Mucosa of stomach (tissue), 1 donor: ENCODE measurements around the gene KPNA3.

ENCODE experiments used
- H3K27me3 ChIP-seq: one replicate; pipeline ENCODE4 v1.7.0; 2013; ENCODE audit warnings: mild to moderate bottlenecking, low read length; ENCODE audit not compliant: control insufficient read depth, insufficient read depth
- H3K36me3 ChIP-seq: one replicate; pipeline ENCODE4 v1.7.0; 2013; ENCODE audit warnings: low read length; ENCODE audit not compliant: control insufficient read depth, insufficient read depth
- H3K4me1 ChIP-seq: one replicate; pipeline ENCODE4 v1.7.0; 2013; ENCODE audit warnings: mild to moderate bottlenecking, low read length; ENCODE audit not compliant: control insufficient read depth, insufficient read depth
- H3K4me3 ChIP-seq: one replicate; pipeline ENCODE4 v1.7.0; 2013; ENCODE audit warnings: low read length
- H3K9ac ChIP-seq: one replicate; pipeline ENCODE4 v1.7.0; 2013; ENCODE audit warnings: mild to moderate bottlenecking, low read length, moderate library complexity
- H3K9me3 ChIP-seq: one replicate; pipeline ENCODE4 v1.7.0; 2013; ENCODE audit warnings: mild to moderate bottlenecking, low read length, moderate library complexity; ENCODE audit not compliant: control insufficient read depth
- donor health status: Pancreatic carcinoma.

Gene KPNA3

DNA sequence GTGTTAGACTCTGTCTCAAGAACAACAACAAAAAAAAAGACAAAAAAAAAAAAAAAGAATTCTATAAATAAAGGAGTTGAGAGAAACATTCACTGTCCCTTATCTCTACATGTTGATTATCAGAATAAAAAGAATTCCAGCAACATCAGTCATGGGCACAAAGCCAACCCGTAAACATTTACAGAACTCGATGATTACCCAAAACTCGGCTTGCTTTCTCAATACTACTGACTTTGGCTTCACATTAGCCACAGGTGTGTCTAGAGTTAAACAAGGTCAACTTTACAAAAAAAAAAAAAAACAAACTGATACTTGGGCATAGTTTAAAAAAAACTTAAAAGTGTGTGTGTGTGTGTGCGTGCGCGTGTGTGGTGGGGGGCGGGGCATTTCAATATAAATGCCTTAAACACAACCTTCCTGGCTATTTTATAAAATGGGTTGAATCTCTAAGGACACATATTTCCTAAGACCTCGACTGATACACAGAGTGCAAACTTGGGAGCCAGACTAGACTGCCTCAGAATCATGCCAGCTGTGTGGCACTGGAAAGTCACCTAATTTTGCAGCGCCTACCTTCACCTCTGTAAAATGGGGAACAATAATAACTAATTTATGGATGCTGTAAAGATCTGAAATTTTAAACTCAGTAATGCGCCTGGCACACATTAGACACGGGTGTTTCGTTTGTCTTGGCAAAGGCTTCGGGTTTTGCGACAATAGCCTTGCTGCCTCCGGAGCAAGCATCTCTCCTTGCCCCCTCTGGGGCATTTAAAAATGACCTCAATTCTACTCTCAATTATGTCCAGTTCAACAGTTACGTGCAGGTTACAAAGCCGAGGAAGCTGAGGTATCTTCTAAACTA, 102.1 kb downstream of the KPNA3 start:
- Histone ChIP-seq H3K9ac (peak overlapping the region; percentile 73), H3K4me1 (peaks cover 5% of the 10 kb centered on the region), H3K27me3 (no peaks in the 10 kb centered on the region), H3K9me3 (no peaks in the 10 kb centered on the region), H3K36me3 (no peaks in the 10 kb centered on the region), H3K4me3 (peak overlapping the region; percentile 44)

DNA sequence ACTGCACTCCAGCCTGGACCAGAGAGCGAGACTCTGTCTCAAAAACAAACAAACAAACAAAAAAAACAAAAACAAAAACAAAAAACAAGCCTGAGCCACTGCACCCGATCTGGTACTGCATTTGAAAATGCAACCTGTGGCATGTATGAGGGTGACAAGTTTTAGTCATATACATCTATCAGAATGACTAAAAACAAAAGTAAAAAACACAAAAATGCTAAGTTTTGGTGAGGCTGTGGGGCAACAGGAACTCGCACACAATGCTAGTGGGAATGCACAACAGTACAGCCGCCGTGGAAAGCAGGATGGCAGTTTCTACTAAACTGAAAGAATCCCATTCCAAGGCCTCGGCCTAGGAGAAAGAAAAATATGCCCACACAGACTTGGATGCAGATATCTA, 109.0 kb downstream of the KPNA3 start:
- no peaks in the 10 kb centered on the region for H3K27me3 ChIP-seq
- no peak overlapping the region for H3K4me3 ChIP-seq
- H3K9ac ChIP-seq = no peak overlapping the region
- no peaks in the 10 kb centered on the region for H3K4me1 ChIP-seq
- H3K9me3 ChIP-seq = no peaks in the 10 kb centered on the region
- no peaks in the 10 kb centered on the region for H3K36me3 ChIP-seq

DNA sequence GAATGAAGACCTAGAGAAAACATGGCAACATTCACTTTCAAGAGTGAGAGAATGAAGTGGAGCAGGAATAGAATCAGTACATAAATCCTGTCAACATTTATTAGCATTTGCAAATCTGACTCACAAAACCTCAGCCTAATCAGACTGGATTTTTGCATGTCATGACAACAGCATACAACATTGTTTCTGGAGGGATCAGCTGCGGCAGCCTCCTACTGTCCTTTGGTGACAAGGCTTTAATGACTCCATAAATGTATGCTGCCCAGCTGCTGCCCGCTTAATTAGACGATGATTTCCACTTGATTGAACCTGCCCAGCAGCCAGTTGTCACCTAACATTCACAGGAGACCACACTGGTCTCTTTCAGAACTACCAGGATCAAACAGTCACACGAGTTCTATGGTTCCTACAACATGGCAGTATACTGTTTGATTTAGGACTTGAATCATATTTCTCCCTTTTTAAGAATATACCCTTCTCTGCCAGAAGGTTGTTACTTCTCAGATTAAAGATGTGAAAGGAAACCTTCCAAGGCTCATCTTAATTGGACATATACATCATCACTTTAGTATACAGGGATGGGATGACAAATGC, 110.5 kb downstream of the KPNA3 start:
- Histone ChIP-seq H3K4me1 (no peaks in the 10 kb centered on the region), H3K4me3 (no peak overlapping the region), H3K9me3 (no peaks in the 10 kb centered on the region), H3K36me3 (no peaks in the 10 kb centered on the region), H3K9ac (no peak overlapping the region), H3K27me3 (no peaks in the 10 kb centered on the region)

DNA sequence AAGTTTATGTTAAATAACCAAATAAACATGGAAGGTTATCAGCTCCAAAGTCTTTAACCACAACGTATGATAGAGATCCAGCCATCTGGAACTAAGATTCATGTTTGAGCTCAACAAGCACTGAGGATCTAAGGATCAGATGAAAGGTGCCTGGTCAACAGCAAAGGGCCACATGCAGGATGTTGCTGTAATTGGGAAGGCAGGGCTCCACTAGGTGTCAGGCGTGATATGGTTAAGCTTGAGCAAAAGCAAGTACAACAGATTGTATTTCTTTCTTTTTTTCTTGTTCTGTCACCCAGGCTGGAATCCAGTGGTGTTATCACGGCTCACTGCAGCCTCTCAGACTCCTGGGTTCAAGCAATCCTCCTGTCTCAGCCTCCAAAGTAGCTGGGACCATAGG, 113.2 kb downstream of the KPNA3 start:
- Histone ChIP-seq H3K9me3 (no peaks in the 10 kb centered on the region), H3K27me3 (no peaks in the 10 kb centered on the region), H3K36me3 (no peaks in the 10 kb centered on the region), H3K4me3 (no peak overlapping the region), H3K4me1 (no peaks in the 10 kb centered on the region), H3K9ac (no peak overlapping the region)

DNA sequence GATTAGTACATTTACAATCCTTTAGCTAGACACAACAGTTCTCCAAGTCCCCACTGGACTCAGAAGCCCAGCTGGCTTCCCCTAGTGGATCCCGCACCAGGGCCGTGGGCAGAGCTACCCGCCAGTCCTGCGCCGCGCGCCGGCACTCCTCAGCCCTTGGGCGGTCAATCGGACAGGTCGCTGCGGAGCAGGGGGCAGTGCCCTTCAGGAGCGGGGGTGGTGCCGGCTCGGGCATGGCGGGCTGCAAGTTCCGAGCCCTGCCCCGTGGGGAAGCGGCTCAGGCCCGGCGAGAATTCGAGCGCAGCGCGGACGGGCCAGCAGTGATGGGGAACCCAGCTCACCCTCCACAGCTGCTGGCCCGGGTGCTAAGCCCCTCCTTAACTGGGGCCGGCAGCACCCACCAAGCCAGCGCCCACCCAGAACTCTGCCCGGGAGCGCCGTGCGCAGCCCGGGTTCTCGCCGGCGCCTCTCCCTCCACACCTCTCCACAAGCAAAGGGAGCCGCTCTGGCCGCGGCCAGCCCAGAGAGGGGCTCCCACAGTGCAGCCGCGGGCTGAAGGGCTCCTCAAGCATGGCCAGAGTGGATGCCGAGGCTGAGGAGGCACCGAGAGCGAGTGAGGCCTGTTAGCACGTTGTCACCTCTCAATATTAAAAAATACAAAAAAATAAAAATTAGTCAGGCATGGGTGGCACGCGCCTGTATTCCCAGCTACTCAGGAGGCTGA, 114.1 kb downstream of the KPNA3 start:
- Histone ChIP-seq H3K9ac (no peak overlapping the region), H3K4me1 (no peaks in the 10 kb centered on the region), H3K27me3 (no peaks in the 10 kb centered on the region), H3K36me3 (no peaks in the 10 kb centered on the region), H3K4me3 (no peak overlapping the region), H3K9me3 (no peaks in the 10 kb centered on the region)

DNA sequence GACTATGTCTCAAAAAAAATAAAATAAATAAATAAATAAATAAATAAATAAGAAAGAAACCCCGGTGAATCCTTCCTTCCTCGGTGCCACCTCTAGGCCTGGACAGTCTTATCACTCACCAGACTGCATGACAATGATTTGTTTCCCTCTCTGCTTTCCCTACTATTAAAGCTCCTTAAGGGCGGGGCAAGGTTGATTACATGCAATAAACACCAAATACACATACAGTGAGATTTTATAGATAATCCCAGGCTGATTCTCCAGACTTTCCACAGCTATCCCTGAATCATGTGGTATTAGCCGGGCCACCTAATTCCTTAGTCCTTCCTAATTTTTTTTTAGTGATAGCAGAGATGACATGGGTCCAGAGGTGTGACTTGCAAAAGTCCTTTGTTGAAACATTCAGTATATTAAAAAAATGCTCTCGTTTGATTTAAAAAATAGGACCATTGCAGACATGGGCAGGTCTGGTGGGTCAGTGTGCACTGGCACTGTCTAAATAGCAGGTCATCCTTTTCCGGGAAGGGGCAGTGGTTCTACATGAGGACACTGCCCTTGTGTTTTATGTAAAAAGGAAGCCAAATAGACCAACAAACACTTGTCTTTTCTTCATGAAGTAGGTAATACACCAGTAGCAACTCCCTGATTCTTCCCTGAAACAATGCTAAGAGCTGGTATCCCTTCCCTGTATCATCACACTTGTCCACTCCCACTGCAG, 115.7 kb downstream of the KPNA3 start:
- no peaks in the 10 kb centered on the region for H3K9me3 ChIP-seq
- no peak overlapping the region for H3K9ac ChIP-seq
- no peaks in the 10 kb centered on the region for H3K36me3 ChIP-seq
- H3K4me3 ChIP-seq = no peak overlapping the region
- no peaks in the 10 kb centered on the region for H3K4me1 ChIP-seq
- H3K27me3 ChIP-seq = no peaks in the 10 kb centered on the region

DNA sequence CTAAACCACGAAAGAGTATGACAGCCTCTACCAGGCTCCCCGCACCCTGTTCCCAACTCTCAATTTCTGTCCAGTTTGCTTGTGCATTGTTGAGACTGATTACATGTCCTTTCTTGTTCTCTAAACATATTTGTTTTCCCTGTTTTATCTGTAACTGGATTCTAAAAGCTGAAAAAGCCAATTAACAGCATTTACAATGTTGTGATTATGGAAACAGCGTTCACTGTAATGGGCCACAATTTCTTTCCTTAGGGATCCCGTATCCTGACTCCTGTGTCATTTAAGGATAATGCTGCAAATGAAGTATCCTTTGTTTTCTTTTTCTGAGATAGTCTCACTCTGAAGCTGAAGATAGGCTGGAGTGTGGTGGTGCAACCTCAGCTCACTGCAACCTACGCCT, 121.7 kb downstream of the KPNA3 start:
- no peaks in the 10 kb centered on the region for H3K9me3 ChIP-seq
- no peak overlapping the region for H3K9ac ChIP-seq
- no peaks in the 10 kb centered on the region for H3K27me3 ChIP-seq
- H3K4me3 ChIP-seq = no peak overlapping the region
- H3K4me1 ChIP-seq = no peaks in the 10 kb centered on the region
- peaks cover 3% of the 10 kb centered on the region for H3K36me3 ChIP-seq

DNA sequence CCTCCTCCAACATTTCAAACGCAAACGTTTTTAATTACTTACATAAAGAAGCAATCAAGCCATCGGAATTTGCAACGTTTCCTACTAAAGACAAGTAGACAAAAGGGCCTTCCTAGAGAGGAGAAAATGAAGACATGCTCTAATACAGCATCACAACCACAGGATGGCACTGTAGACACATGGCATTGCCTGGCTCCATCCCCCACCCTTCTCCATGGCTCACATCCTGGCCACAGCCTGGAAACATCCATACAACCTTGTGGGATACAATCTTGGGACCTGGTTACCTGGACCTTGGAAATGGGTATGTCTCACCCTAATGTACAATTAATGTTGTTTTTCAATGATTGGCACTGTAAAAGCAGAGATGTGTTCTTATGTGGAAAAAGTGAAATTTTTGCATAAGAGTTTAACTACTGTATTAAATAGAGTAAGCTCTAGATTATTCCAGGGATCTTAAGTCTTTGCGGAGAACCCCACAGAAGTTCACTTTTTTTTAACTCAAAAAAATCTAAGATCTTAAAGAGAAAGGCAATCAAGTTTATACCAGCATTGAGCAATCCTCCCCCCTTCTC, 122.7 kb downstream of the KPNA3 start:
- H3K4me3 ChIP-seq = no peak overlapping the region
- no peaks in the 10 kb centered on the region for H3K4me1 ChIP-seq
- peaks cover 3% of the 10 kb centered on the region for H3K36me3 ChIP-seq
- no peaks in the 10 kb centered on the region for H3K27me3 ChIP-seq
- no peaks in the 10 kb centered on the region for H3K9me3 ChIP-seq
- H3K9ac ChIP-seq = no peak overlapping the region

DNA sequence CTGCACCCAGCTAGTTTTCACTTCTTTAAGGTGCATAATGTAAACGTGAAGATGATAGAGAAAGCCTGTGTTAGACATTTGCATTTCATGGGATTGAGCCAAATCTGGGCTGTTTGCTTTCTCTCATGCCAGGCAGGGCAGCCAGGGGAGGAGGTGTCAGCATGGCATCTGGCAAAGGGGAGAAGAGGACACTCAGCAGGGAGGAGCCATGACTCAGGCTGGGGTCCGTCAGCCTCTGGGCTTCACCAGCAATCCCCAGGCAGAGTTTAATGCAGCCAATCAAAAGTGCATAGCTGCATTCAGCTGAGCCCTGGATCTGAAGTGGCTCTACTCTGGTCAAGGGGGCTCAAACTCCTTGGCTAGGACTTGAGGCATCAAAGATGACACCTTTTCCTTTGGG, 124.7 kb downstream of the KPNA3 start:
- Histone ChIP-seq H3K27me3 (no peaks in the 10 kb centered on the region), H3K9me3 (no peaks in the 10 kb centered on the region), H3K4me1 (no peaks in the 10 kb centered on the region), H3K36me3 (peaks cover 5% of the 10 kb centered on the region), H3K4me3 (no peak overlapping the region), H3K9ac (no peak overlapping the region)

DNA sequence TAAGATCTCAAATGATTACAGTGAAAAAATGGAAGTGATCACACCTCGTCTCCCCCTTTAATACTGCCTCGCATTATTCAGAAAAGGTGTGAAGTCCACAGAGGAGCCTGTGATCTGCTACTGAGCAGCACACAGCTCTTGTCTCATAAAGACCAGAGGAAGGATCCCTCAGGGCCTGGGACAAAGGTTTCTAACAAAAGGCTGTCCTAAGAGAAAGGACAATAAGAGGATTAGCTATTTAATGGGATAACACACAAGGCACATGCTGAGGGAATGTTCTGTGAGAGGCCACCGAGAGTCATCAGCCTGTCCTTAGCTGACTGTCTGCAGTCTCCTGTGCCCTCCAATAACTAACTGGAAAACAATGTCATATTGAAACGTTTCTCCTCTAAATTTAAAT, 127.9 kb downstream of the KPNA3 start:
- Histone ChIP-seq H3K27me3 (no peaks in the 10 kb centered on the region), H3K9ac (no peak overlapping the region)

DNA sequence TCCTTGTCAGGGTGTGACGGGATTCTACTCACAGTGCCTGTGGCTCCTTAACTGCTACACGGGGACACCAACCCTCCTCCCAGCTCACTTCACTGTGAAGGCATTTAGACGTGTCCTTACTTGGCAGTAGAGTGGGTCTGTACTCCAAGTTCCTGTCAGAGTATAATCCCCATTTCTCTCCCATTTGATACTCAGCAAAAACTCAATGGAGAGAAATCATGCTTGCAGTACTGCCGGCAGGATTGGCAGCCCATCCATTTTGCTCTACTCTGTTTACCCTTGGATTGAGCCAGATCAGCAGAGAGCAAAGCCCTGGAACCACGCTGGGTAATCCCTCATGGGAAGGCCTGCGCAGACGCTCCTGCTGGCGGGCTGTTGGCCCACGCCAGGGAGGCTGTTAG, 135.2 kb downstream of the KPNA3 start:
- Histone ChIP-seq H3K4me1 (no peaks in the 10 kb centered on the region), H3K27me3 (no peaks in the 10 kb centered on the region), H3K9me3 (no peaks in the 10 kb centered on the region), H3K4me3 (no peak overlapping the region), H3K9ac (no peak overlapping the region), H3K36me3 (no peaks in the 10 kb centered on the region)

More for the DNA sequence above, 127.9 kb downstream of the KPNA3 start:
- H3K9me3 ChIP-seq = no peaks in the 10 kb centered on the region
- peaks cover 7% of the 10 kb centered on the region for H3K36me3 ChIP-seq
- H3K4me1 ChIP-seq = no peaks in the 10 kb centered on the region
- H3K4me3 ChIP-seq = no peak overlapping the region
